WI38 (cell line): Measurements from ENCODE around the gene PTPRB.

Experiments
- H3K4me3 ChIP-seq: 2 replicates; pipeline ENCODE4 v1.5.1; 2011; ENCODE audit warnings: low read depth, mild to moderate bottlenecking, control low read depth, low read length
- TF ChIP-seq, protein P1 (sequence below): IDR thresholded peaks from 2 replicates; pipeline ENCODE4 v1.5.1; 2012; ENCODE audit warnings: low read depth, mild to moderate bottlenecking, control low read depth, low read length

The PTPRB gene

DNA sequence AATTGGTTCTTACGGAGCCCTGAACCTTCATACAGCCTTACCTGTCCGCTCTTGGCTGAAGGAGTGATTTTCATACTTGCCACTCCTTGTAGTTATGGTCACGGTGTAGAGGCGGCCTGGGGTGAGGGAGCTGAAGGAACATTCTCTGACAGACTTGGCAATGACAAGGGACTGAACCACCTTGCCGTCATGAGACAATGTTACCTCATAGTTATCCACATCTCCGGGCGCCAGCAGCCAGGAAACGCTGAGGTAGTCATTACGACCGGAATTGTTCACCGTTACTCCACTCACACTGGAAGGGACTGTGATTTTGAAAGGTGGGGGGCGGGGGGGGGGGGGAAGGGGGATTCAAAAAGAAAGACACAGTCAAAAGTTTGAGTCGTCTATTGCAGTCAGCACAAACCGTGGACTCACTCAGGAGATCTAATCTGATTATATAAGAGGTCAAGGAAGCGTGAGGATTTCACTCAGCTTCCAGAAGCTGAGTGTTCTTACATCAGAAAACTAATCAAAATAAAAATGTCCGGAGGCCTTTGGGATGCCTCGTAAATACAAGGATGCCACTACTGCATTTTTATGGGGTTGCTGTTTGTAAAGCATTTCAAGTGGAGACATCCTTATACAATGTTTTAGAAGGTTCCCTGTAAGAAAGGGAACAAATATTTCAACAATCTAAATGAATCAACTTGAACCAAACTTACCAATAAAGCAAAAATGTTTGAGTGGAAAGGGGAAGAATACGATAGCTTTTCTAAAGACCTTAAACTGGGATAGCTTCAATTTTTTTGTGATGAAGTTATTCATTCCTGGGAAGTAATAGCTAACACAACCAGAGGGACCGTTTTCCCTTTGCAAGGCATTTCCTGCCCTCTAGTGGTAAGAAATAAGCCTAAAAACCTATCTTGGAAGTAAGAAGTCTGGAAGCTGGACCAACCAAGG is 60.6 kb downstream of the PTPRB start:
- TF ChIP-seq, protein P1, sequence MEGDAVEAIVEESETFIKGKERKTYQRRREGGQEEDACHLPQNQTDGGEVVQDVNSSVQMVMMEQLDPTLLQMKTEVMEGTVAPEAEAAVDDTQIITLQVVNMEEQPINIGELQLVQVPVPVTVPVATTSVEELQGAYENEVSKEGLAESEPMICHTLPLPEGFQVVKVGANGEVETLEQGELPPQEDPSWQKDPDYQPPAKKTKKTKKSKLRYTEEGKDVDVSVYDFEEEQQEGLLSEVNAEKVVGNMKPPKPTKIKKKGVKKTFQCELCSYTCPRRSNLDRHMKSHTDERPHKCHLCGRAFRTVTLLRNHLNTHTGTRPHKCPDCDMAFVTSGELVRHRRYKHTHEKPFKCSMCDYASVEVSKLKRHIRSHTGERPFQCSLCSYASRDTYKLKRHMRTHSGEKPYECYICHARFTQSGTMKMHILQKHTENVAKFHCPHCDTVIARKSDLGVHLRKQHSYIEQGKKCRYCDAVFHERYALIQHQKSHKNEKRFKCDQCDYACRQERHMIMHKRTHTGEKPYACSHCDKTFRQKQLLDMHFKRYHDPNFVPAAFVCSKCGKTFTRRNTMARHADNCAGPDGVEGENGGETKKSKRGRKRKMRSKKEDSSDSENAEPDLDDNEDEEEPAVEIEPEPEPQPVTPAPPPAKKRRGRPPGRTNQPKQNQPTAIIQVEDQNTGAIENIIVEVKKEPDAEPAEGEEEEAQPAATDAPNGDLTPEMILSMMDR = peak; percentile 66
- H3K4me3 ChIP-seq = no peak overlapping the region

DNA sequence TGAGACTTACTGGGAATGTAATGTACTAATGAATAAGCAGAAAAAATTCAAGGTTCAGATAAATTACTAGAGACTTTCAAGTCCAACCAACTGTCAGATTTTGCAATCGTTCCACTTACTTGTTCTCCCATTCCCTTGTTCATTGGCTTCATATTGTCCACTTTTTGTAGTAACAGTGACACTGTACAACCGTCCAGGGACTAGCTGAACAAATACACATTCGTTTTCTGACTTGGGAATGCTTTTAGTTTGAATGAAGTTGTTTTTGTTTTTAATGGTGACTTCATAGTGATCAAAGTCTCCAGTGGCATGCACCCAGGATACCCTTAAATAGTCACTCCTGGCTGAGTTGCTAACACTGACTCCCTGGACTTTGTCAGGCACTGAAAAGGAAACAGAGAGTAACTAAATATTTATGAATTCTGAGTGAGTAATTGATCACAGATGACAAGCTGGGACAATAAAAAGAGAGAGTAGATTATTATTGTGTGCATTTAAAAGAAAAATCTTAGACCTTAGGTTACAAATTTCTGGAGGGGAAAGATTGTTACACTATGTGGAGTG is 65.4 kb downstream of the PTPRB start:
- TF ChIP-seq, protein P1 = no peak
- H3K4me3 ChIP-seq = no peak overlapping the region

DNA sequence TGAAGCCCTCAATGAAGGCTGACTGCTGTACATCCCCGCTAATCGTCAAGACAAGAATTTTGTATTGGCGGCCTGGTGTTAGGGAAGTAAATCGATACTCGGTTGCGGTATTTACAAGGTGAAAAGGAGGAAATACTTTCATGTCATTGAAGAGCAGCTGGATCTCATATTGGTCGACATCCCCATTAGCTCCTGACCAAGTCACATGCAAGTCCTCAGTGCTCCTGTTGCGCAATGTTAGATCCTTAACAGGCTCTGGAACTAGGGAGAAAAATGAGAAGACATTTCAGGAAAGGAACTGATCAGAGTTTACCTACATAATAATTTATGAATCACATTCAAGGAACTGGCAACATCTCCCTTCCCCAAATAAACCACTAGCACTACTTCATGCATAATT is 66.2 kb downstream of the PTPRB start:
- no peak overlapping the region for H3K4me3 ChIP-seq
- TF ChIP-seq, protein P1 = no peak

DNA sequence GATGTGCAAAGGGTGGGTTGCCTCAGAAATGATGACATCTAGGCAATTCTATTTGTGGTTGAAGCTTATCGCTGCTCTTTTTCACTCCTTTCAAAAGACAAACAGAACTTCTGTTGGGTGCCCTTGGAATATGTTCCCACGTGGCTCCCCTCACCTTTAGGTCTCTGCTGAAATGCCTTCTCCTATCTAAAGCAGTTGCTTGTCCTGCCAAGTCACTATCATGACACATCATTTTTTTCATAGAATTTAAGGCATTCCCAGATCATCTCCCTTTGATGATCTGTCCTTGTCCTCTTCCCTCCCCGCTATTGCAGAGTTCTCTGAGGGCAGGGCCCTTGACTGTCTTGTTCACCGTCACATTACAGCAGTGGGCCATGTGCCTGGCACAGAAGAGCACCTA is 75.7 kb downstream of the PTPRB start:
- TF ChIP-seq, protein P1 = no peak
- no peak overlapping the region for H3K4me3 ChIP-seq

DNA sequence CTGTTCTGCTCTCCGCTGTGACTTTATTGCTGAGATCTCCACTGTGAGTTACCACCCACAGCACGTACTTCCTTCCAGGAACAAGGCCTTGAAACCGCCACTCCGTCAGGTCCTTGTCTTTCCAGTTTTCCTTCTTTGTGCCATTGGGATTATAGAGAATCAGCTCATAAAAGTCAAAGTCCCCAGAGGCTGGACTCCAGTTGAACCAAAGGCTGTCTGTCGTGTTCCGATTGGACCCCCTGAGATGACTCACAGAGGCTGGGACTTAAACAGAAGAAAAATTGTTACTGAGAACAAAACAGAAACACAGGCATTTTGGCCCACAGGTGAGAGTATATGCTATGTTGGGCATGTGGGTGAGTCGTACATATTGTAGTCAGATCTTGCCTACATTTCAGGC is 76.6 kb downstream of the PTPRB start:
- TF ChIP-seq, protein P1 = no peak
- no peak overlapping the region for H3K4me3 ChIP-seq

DNA sequence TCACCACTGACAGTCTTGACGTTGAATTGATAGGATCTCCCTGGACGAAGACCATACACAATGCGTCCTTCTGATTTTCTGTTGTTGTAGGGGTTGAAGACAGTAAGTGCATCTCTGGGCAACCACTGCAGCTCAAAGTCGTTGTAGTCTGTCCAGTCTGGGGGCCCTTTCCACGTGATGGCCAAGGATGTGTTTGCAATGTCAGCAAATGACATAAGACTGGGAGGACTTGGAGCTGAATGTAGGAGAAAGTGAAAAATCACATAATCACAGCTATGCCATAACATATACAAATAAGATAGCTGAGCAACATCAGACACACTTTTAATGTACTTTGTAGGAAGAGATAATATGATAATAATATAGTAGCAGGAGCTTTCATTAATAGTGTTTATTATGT is 77.8 kb downstream of the PTPRB start:
- no peak overlapping the region for H3K4me3 ChIP-seq

More for the DNA sequence above, 77.8 kb downstream of the PTPRB start:
- TF ChIP-seq, protein P1 = no peak
